OCI-LY3 (cell line): ENCODE measurements around the gene COL10A1.

ENCODE experiments used
- H2AFZ ChIP-seq: fragments of 200-600, 300-600 bp; shearing (Covaris generic); 2 replicates; pipeline ENCODE4 v1.6.0; 2014; ENCODE audit warnings: antibody characterized with exemption, low read depth, low read length
- H3K27ac ChIP-seq: fragments of 200-600, 300-600 bp; sonication (generic); 2 replicates; pipeline ENCODE4 v1.5.1; 2014; ENCODE audit warnings: mild to moderate bottlenecking, low read length, moderate library complexity, mixed read lengths
- H3K27me3 ChIP-seq: fragments of 200-600, 300-600 bp; sonication (generic); 2 replicates; pipeline ENCODE4 v1.6.1; 2014; ENCODE audit warnings: low read depth, low read length, mixed read lengths
- H3K36me3 ChIP-seq: fragments of 200-600, 300-600 bp; sonication (generic); replicated peaks from 2 replicates; pipeline ENCODE3; 2014; ENCODE audit warnings: low read depth, low read length, mixed read lengths
- H3K4me1 ChIP-seq: fragments of 300-600, 200-600 bp; sonication (generic); 2 replicates; pipeline ENCODE4 v1.6.1; 2014; ENCODE audit warnings: low read length, mixed read lengths
- H3K4me2 ChIP-seq: fragments of 200-600, 300-600 bp; sonication (generic); 2 replicates; pipeline ENCODE4 v1.6.1; 2014; ENCODE audit warnings: low read length, mixed read lengths
- H3K4me3 ChIP-seq: fragments of 300-600, 200-600 bp; sonication (generic); 2 replicates; pipeline ENCODE4 v1.5.1; 2014; ENCODE audit warnings: antibody characterized with exemption, mild to moderate bottlenecking, low read length, moderate library complexity
- H3K79me2 ChIP-seq: fragments of 300-600, 200-600 bp; shearing (Covaris generic); 2 replicates; pipeline ENCODE4 v1.6.1; 2014; ENCODE audit warnings: mild to moderate bottlenecking, low read length, mixed read lengths
- H3K9ac ChIP-seq: fragments of 300-600, 200-600 bp; shearing (Covaris generic); 2 replicates; pipeline ENCODE4 v1.6.0; 2014; ENCODE audit warnings: mild to moderate bottlenecking, low read length, moderate library complexity
- H3K9me3 ChIP-seq: fragments of 200-600, 300-600 bp; shearing (Covaris generic); 2 replicates; pipeline ENCODE4 v1.6.1; 2014; ENCODE audit warnings: low read length, mixed read lengths; ENCODE audit not compliant: insufficient read depth
- H4K20me1 ChIP-seq: fragments of 200-600, 300-600 bp; sonication (generic); 2 replicates; pipeline ENCODE4 v1.6.1; 2016; ENCODE audit warnings: low read length, mixed read lengths; ENCODE audit not compliant: insufficient read depth
- EZH2phosphoT487 ChIP-seq: fragments of 200-600 bp; shearing (Covaris generic); IDR thresholded peaks from 2 replicates; pipeline ENCODE4 v1.6.1; 2018; ENCODE audit warnings: antibody characterized with exemption, mixed run types, low read depth
- TF ChIP-seq, protein P1 (sequence below): fragments of 200-600, 300-600 bp; sonication (generic); IDR thresholded peaks from 2 replicates; pipeline ENCODE4 v1.5.1; 2014; ENCODE audit warnings: antibody characterized with exemption, low read length, low read depth

COL10A1 gene

DNA sequence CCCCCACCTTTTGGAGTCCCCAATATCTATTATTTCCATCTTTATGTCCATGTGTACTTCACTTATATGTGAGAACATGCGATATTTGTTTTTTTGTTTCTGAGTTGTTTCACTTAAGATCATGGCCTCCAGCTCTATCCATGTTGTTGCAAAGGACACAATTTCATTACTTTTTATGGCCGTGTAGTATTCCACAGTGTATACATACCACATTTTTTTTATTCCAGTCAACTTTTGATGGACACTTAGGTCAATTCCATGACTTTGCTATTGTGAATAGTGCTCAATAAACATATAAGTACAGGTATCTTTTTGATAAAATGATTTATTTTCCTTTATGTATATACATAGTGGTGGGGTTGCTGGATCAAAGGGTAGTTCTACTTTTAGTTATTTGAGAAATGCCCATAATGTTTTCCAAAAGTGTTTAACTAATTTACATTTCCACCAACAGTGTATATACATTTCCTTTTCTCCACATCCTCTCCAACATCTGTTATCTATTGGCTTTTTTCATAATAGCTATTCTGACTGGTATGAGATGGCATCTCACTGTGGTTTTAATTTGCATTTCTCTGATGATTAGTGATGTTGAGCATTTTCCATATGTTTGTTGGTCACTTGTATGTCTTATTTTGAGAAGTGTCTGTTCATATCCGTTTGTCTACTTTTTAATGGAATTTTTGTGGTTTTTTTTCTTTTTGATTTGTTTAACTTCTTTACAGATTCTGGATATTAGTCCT lies 34.0 kb upstream of the COL10A1 start:
- Histone ChIP-seq H3K9ac (no peak overlapping the region), H3K27ac (no peak overlapping the region), H2AFZ (no peak overlapping the region), H3K4me3 (no peak overlapping the region), H4K20me1 (no peaks in the 10 kb centered on the region), H3K27me3 (no peaks in the 10 kb centered on the region), H3K9me3 (no peaks in the 10 kb centered on the region), H3K4me1 (no peaks in the 10 kb centered on the region), H3K4me2 (no peak overlapping the region), H3K36me3 (peaks cover 5% of the 10 kb centered on the region), H3K79me2 (no peaks in the 10 kb centered on the region; the same call in 1 of the 2 replicates)
- TF ChIP-seq EZH2phosphoT487, result no peak
- TF ChIP-seq, protein P1, sequence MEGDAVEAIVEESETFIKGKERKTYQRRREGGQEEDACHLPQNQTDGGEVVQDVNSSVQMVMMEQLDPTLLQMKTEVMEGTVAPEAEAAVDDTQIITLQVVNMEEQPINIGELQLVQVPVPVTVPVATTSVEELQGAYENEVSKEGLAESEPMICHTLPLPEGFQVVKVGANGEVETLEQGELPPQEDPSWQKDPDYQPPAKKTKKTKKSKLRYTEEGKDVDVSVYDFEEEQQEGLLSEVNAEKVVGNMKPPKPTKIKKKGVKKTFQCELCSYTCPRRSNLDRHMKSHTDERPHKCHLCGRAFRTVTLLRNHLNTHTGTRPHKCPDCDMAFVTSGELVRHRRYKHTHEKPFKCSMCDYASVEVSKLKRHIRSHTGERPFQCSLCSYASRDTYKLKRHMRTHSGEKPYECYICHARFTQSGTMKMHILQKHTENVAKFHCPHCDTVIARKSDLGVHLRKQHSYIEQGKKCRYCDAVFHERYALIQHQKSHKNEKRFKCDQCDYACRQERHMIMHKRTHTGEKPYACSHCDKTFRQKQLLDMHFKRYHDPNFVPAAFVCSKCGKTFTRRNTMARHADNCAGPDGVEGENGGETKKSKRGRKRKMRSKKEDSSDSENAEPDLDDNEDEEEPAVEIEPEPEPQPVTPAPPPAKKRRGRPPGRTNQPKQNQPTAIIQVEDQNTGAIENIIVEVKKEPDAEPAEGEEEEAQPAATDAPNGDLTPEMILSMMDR, result no peak

DNA sequence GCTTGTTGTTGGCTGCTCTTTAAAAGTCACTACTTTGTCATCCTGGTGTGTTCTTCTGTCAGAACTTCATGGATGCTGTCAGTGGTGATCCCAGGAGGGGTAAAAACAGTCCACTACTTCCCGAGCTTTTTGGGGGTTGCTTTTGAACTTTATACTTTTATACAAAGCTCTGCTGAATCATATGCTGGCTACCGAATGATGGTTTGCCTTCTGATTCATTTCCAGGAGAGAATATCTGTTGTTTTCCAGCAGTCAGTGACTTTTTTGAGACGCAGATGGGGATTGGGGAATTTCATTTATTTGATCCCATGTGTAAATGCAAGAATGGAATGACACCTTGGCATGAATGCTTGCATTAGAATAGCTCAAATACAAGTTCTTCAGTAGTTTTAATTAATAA lies 32.7 kb upstream of the COL10A1 start:
- no peak for TF ChIP-seq EZH2phosphoT487
- TF ChIP-seq, protein P1, result no peak
- Histone ChIP-seq H2AFZ (no peak overlapping the region), H3K27ac (no peak overlapping the region), H3K4me3 (no peak overlapping the region), H3K27me3 (no peaks in the 10 kb centered on the region), H3K36me3 (peaks cover 5% of the 10 kb centered on the region), H4K20me1 (no peaks in the 10 kb centered on the region), H3K4me1 (no peaks in the 10 kb centered on the region), H3K79me2 (no peaks in the 10 kb centered on the region; the same call in 1 of the 2 replicates), H3K9ac (no peak overlapping the region), H3K4me2 (no peak overlapping the region), H3K9me3 (no peaks in the 10 kb centered on the region)

DNA sequence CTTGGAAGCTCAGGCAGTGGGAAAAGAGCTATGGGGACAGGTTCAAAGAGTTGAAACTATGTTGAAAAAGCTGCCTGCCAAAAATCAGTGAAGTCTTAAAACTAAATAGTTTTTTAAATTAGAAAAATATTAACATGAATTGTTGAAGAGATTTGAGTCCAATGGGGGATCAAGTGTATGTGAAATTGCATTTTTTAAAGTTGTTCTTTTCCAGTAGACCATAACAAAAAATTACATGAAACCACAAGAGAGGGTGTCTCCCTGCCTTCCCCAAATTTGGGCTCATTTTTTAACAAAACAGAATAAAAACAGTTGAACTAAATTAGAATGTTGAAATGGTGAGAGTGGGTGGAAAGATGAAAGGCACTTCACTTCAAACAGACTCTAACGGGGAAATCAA lies 31.5 kb upstream of the COL10A1 start:
- no peaks in the 10 kb centered on the region for H3K27me3 ChIP-seq
- no peaks in the 10 kb centered on the region for H3K9me3 ChIP-seq
- H3K4me1 ChIP-seq, result no peaks in the 10 kb centered on the region
- H2AFZ ChIP-seq, result no peak overlapping the region
- H3K9ac ChIP-seq, result no peak overlapping the region
- H3K79me2 ChIP-seq, result no peaks in the 10 kb centered on the region
- H3K27ac ChIP-seq, result no peak overlapping the region
- TF ChIP-seq, protein P1, result no peak
- TF ChIP-seq EZH2phosphoT487, result no peak
- H3K36me3 ChIP-seq, result peaks cover 5% of the 10 kb centered on the region
- no peak overlapping the region for H3K4me2 ChIP-seq
- no peaks in the 10 kb centered on the region for H4K20me1 ChIP-seq
- no peak overlapping the region for H3K4me3 ChIP-seq

DNA sequence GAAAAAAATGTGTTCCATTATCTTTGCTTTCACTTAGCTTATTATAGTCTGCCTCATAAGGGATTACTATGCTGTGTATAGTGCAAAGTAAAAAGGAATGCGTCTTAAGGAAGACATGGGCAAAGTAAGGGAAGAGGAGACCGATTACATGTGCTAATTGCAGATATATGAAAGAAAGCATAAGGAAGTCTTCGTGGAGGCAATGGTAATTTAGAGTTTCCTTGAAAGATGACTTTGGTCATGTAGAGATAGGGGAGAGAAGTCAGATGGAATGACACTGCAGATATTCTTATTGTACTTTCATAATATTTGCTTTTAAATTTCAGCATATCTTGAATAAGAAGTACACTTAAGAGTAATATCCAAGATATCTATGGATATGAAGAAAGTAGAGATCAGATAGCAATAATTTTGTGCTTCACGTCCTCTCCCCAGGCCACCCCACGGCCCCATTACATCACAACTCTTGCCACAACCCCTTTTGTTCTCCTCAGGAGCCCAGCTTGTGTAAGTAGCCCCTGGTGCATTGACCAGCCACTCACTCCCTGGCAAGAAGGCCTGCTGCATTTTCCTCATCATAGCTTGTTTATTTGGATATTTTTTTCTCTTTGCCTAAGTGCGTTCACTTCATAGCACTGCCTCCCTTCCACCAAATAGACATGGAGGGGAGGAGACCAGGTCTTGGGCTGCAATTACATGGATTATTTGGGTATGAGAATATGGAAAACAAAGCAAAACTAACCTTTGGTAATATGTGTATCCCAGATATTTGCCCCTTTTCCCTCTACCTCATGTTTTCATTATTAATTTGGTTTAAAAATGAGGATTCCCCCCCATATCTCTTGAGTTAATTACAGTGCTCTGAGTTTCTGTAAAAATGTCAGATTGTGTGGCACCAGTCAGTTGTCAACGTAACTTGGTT lies 30.7 kb upstream of the COL10A1 start:
- Histone ChIP-seq H3K79me2 (no peaks in the 10 kb centered on the region), H3K4me3 (no peak overlapping the region), H3K9ac (no peak overlapping the region), H3K27ac (no peak overlapping the region), H3K9me3 (no peaks in the 10 kb centered on the region), H4K20me1 (no peaks in the 10 kb centered on the region), H3K4me2 (no peak overlapping the region), H3K27me3 (no peaks in the 10 kb centered on the region), H3K36me3 (peaks cover 5% of the 10 kb centered on the region), H3K4me1 (no peaks in the 10 kb centered on the region), H2AFZ (no peak overlapping the region)
- no peak for TF ChIP-seq EZH2phosphoT487
- TF ChIP-seq, protein P1, result no peak
